ENCODE results near the gene APEH. TPM values are rescaled to one million over a fixed set of nuclear protein-coding genes. Genes with fewer than 3 reads are reported as not detected.

APEH gene
- total and polyA plus RNA-seq, 2 of the 13 experiments (the other 11 are each of a cell fraction or from before 2014, with no cell fraction given), result 116 to 130 TPM

DNA sequence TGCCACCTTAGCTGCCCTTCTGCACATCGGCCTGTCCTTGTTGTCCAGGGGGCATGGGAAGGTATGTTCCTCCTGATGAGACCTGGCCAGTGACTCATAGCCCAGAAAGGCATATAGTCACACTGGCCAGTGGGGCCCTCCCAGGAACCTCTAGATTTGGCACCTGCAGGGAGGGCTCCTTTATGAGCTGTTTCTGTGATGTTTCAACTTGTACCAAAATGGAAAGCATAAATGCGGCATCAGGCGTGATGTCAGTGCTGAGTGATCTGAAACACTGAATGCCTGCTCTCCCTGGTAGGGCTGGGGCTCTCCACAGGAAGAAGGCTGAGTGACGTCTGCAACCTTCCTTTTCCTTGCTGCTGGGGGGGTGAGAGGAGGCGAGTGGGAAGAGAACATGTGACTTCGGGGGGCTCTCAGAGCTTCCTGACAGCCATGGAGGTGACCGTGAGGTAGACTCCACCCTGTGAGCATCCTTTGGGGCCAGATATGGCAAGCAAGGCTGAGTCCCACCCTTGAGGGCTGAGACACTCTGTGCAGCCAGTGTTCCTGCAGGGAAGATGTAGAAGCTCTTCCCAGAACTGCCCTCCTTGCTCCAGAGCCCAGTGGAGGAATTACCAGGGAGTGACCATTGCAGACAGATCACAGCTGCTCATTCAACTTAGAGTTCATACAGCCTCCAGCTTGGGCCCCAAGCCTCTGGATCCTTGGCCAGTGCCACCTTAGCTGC, 37.1 kb upstream of the APEH start:
- H3K27me3 ChIP-seq (ENCODE audit: control insufficient read depth in 1 of 2, insufficient read depth in 2 of 2, low read length in 2 of 2), result no peaks in the 10 kb centered on the region
- ATAC-seq (no peak), DNase-seq (ENCODE audit: low spot score) (no peak), FAIRE-seq (no peak)
- no peak overlapping the region for H3K9ac ChIP-seq (ENCODE audit: insufficient read depth, low read depth, low read length)
- no peak overlapping the region for H2AFZ ChIP-seq (ENCODE audit: low read length)
- H3K4me2 ChIP-seq (ENCODE audit: low read depth, low read length), result no peak overlapping the region
- H3K4me1 ChIP-seq (ENCODE audit: insufficient read depth, low read length), result no peaks in the 10 kb centered on the region
- BruUV-seq (replicated peaks), result no TSS peak
- TF ChIP-seq DNMT3B (CRISPR knock-in tag; conservative IDR thresholded peaks at IDR 0.05) (no peak), BRD4 (CRISPR knock-in tag; IDR thresholded peaks at IDR 0.05) (no peak), ZNF776 (CRISPR knock-in tag; IDR thresholded peaks at IDR 0.05) (no peak), ELF3 (CRISPR knock-in tag; IDR thresholded peaks at IDR 0.05) (no peak)
- H3K36me3 ChIP-seq (replicated peaks in 1 of 2; ENCODE audit: control insufficient read depth in 1 of 2, insufficient read depth in 2 of 2, low read length in 2 of 2), result no peaks in the 10 kb centered on the region
- no peak overlapping the region for H3K27ac ChIP-seq (ENCODE audit: extremely low read length, insufficient read depth, low read length)
- intact Hi-C loops (cut with micrococcal nuclease; ENCODE audit: unreplicated experiment), result no loop called here
- ChIA-PET POLR2A (no interaction called here), CTCF (ENCODE audit: low intra/inter-chr PET ratio, low total read pairs) (no interaction called here)
- in situ Hi-C loops (cut with HindIII; ENCODE audit: extremely low pct_ligation_motif_present, low pct_unique_long_range_greater_than_20kb), result no loop called here
- WGBS (ENCODE audit: low lambda C conversion rate), result 80% methylated on average over 7 of the region's 7 CpGs
- no peaks in the 10 kb centered on the region for H4K20me1 ChIP-seq (ENCODE audit: insufficient read depth, low read length)
- no peaks in the 10 kb centered on the region for H3K79me2 ChIP-seq (ENCODE audit: insufficient read depth, low read length)
- no peaks in the 10 kb centered on the region for H3K9me3 ChIP-seq (ENCODE audit: low read length)
- no peak overlapping the region for H3K4me3 ChIP-seq (replicated peaks in 1 of 3; ENCODE audit: insufficient read depth in 1 of 3, low read depth in 2 of 3, low read length in 3 of 3)

DNA sequence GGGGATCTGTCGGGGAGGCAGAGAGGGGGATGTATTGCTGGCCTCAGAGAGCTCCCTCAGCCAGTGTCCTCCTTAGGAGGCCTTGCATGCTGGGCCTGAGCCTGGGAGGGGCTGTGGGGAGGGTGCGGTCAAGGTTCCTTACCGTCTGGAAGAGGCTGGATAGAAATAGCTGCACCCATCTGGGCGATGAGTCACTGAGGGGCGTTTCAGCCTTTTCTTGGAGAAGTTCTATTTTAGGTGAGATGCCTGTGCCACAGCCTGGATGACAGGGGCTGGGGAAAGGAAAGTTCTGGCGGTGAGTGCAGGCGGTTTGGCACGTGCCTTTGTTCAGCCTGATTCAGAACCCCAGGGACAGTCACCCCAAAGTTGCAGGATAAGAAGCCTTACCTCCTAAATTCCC, 35.7 kb upstream of the APEH start:
- Histone ChIP-seq H4K20me1 (ENCODE audit: insufficient read depth, low read length) (no peaks in the 10 kb centered on the region), H3K4me1 (ENCODE audit: insufficient read depth, low read length) (no peaks in the 10 kb centered on the region), H2AFZ (ENCODE audit: low read length) (no peak overlapping the region), H3K27me3 (ENCODE audit: control insufficient read depth in 1 of 2, insufficient read depth in 2 of 2, low read length in 2 of 2) (no peaks in the 10 kb centered on the region), H3K36me3 (replicated peaks in 1 of 2; ENCODE audit: control insufficient read depth in 1 of 2, insufficient read depth in 2 of 2, low read length in 2 of 2) (no peaks in the 10 kb centered on the region; a peak in 1 of 5 replicates), H3K79me2 (ENCODE audit: insufficient read depth, low read length) (no peaks in the 10 kb centered on the region), H3K9me3 (ENCODE audit: low read length) (no peaks in the 10 kb centered on the region), H3K9ac (ENCODE audit: insufficient read depth, low read depth, low read length) (no peak overlapping the region), H3K4me2 (ENCODE audit: low read depth, low read length) (no peak overlapping the region), H3K27ac (ENCODE audit: extremely low read length, insufficient read depth, low read length) (no peak overlapping the region), H3K4me3 (replicated peaks in 1 of 3; ENCODE audit: insufficient read depth in 1 of 3, low read depth in 2 of 3, low read length in 3 of 3) (no peak overlapping the region)
- CTCF ChIA-PET (ENCODE audit: low intra/inter-chr PET ratio, low total read pairs), result no interaction called here
- POLR2A ChIA-PET, result no interaction called here
- WGBS (ENCODE audit: low lambda C conversion rate), result 72% methylated on average over 4 of the region's 8 CpGs
- intact Hi-C loops (cut with micrococcal nuclease; ENCODE audit: unreplicated experiment), result no loop called here
- no peak for FAIRE-seq
- DNase-seq (ENCODE audit: low spot score), result no peak
- no peak; the same call in 2 of the 3 replicates for ATAC-seq
- no TSS peak for BruUV-seq (replicated peaks)
- in situ Hi-C loops (cut with HindIII; ENCODE audit: extremely low pct_ligation_motif_present, low pct_unique_long_range_greater_than_20kb), result no loop called here
- TF ChIP-seq SMARCE1 (IDR thresholded peaks at IDR 0.05; ENCODE audit: borderline replicate concordance) (no peak), SAP130 (CRISPR knock-in tag; IDR thresholded peaks at IDR 0.05; ENCODE audit: low read depth) (no peak), ZNF3 (CRISPR knock-in tag; IDR thresholded peaks at IDR 0.05) (no peak), ZNF350 (CRISPR knock-in tag; IDR thresholded peaks at IDR 0.05; ENCODE audit: borderline replicate concordance, low read depth) (no peak), SMAD9 (CRISPR knock-in tag; IDR thresholded peaks at IDR 0.05) (no peak), KLF15 (CRISPR knock-in tag; IDR thresholded peaks at IDR 0.05; ENCODE audit: borderline replicate concordance) (no peak), KDM5B (CRISPR knock-in tag; IDR thresholded peaks at IDR 0.05; ENCODE audit: borderline replicate concordance) (no peak)
- TF ChIP-seq, protein P1, sequence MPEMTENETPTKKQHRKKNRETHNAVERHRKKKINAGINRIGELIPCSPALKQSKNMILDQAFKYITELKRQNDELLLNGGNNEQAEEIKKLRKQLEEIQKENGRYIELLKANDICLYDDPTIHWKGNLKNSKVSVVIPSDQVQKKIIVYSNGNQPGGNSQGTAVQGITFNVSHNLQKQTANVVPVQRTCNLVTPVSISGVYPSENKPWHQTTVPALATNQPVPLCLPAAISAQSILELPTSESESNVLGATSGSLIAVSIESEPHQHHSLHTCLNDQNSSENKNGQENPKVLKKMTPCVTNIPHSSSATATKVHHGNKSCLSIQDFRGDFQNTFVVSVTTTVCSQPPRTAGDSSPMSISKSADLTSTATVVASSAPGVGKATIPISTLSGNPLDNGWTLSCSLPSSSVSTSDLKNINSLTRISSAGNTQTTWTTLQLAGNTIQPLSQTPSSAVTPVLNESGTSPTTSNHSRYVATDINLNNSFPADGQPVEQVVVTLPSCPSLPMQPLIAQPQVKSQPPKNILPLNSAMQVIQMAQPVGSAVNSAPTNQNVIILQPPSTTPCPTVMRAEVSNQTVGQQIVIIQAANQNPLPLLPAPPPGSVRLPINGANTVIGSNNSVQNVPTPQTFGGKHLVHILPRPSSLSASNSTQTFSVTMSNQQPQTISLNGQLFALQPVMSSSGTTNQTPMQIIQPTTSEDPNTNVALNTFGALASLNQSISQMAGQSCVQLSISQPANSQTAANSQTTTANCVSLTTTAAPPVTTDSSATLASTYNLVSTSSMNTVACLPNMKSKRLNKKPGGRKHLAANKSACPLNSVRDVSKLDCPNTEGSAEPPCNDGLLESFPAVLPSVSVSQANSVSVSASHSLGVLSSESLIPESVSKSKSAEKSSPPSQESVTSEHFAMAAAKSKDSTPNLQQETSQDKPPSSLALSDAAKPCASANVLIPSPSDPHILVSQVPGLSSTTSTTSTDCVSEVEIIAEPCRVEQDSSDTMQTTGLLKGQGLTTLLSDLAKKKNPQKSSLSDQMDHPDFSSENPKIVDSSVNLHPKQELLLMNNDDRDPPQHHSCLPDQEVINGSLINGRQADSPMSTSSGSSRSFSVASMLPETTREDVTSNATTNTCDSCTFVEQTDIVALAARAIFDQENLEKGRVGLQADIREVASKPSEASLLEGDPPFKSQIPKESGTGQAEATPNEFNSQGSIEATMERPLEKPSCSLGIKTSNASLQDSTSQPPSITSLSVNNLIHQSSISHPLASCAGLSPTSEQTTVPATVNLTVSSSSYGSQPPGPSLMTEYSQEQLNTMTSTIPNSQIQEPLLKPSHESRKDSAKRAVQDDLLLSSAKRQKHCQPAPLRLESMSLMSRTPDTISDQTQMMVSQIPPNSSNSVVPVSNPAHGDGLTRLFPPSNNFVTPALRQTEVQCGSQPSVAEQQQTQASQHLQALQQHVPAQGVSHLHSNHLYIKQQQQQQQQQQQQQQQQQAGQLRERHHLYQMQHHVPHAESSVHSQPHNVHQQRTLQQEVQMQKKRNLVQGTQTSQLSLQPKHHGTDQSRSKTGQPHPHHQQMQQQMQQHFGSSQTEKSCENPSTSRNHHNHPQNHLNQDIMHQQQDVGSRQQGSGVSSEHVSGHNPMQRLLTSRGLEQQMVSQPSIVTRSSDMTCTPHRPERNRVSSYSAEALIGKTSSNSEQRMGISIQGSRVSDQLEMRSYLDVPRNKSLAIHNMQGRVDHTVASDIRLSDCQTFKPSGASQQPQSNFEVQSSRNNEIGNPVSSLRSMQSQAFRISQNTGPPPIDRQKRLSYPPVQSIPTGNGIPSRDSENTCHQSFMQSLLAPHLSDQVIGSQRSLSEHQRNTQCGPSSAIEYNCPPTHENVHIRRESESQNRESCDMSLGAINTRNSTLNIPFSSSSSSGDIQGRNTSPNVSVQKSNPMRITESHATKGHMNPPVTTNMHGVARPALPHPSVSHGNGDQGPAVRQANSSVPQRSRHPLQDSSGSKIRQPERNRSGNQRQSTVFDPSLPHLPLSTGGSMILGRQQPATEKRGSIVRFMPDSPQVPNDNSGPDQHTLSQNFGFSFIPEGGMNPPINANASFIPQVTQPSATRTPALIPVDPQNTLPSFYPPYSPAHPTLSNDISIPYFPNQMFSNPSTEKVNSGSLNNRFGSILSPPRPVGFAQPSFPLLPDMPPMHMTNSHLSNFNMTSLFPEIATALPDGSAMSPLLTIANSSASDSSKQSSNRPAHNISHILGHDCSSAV (CRISPR knock-in tag; IDR thresholded peaks at IDR 0.05; ENCODE audit: borderline replicate concordance), result no peak
